Activated CD4-positive, alpha-beta T cell treated with anti-CD3 and anti-CD28 coated beads for 24 hours (primary cell): ENCODE results near the gene HSD11B2.
A peak's percentile ranks its signal among the peaks of the same experiment; 100 is the strongest.

ENCODE experiments used
- DNase-seq, 2 donors: peaks; one replicate each; pipeline ENCODE4 v3.0.0-alpha.2; 2020; ENCODE audit warnings: low read depth in 2 of 2

The HSD11B2 gene

GRCh38 chr16:67435758-67436164 lies 4.8 kb downstream of the HSD11B2 start:
- no peak for DNase-seq

- no peak for DNase-seq
Observed at GRCh38 chr16:67436640-67437193, 5.8 kb downstream of the HSD11B2 start.

- no peak for DNase-seq
Observed at GRCh38 chr16:67437513-67437912, 6.6 kb downstream of the HSD11B2 start.

DNA sequence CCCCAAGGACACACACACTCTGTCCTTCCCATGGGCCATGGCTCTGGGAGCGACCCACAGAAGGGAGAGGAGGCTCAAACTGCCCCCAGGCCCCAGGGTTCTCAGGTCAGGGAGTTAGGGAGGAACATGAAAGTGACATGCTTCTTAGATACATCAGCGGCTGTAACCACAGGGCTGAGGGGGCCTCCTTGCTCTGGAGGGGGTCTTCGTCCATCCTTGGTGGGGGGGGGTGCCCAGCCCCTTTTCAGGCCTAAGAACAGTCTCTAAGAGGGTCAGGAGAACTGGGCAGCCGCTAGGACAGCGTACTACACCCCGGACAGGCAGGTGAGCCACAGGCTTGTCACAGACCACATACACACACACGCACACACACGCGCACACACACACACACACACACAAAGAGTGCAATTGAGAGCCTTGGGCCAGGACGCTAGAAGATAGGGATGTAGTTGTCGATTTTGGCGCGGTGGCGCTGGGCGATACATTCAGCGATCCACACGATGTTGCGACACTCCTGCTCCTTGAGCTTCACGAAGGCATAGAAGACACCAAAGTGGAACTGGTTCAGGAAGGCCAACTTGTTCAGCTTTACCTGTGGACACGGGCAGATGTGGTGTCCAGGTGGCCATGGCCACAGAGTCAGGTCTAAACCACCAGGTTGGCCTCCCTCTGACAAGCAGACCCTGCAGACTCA lies 7.3 kb downstream of the HSD11B2 start:
- DNase-seq = no peak

- no peak for DNase-seq
Observed at GRCh38 chr16:67438824-67439393, 8.0 kb downstream of the HSD11B2 start.

- no peak for DNase-seq
Observed at GRCh38 chr16:67441271-67441753, 10.4 kb downstream of the HSD11B2 start.

DNA sequence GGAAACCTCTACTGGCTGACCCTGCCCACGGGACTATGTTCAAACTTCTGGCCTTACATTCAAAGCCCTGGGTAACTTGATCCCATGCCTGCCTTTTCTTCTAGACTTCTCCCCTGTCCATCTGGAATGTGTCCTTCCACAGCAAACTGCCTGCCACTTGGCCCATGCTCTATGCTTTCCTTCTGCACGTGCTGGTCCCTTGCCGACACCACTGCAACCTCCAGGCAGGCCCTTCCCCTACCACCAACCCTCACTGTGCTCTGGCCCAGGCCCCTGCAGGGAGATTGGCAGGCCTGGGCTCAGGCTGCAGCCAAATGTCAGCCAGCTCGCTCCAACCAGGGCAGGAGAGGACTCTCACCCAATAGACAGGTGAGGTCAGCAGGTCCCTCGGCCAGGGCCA lies 11.0 kb downstream of the HSD11B2 start:
- no peak for DNase-seq

DNA sequence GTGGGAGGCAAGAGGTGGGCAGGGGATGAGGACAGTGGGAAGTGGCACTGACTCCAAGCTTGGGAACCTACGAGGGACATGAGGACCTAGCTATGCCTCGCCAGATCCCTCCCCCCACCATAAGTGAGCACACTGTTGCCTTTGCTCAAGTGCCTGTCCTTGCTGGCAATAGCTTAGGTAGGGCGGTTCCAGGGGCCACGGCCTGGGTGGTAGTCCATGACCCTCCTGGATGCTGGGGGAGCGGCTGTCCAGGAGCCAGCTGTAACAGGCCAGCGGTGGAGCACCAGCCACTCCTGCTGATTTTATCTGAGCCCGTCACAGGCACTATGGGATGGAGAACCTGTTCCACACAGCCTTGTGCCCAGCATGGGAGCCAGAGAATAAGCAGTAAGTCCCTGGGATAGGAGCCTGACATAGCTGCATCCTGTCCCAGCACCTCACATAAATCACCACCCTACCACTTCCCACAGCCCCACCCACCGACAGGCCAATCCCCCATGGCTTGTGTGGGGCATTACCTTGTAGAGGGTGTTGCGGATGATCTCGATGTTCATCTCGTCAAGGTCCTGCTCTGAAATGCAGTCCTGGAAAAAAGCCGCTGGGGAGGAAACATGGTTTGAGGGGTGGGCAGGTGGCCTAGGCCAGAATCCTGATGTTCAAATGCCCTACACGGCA lies 11.8 kb downstream of the HSD11B2 start:
- DNase-seq = no peak

- no peak for DNase-seq
Observed at GRCh38 chr16:67443265-67443664, 12.3 kb downstream of the HSD11B2 start.

GRCh38 chr16:67444259-67445125 lies 13.6 kb downstream of the HSD11B2 start:
- no peak for DNase-seq

- DNase-seq = no peak
Observed at GRCh38 chr16:67445126-67445426, 14.2 kb downstream of the HSD11B2 start.

DNA sequence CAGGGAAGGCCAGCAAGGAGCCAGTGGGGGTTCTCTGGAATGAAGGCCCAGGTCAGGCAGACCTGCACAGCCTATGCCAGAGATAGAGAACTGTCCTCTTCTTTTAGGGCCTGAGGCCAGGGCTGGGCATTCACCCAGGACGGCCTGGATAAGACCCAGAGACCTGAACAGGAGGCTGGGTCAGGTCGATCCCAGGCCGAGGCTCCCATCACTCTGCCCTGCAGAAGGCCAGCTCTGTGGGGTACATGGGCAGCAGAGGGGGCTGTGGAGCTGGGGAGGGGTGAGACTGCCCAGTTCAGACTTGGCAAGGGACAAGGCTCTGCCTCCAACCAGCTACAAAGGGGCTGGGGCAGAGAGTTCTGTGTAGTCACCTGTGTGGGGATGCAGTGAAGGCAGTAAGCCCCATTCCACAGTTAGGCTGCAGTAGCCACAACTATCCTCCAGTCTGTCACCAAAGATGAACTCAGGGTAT lies 14.6 kb downstream of the HSD11B2 start:
- DNase-seq = no peak

- no peak for DNase-seq
Observed at GRCh38 chr16:67445913-67446907, 15.3 kb downstream of the HSD11B2 start.

DNA sequence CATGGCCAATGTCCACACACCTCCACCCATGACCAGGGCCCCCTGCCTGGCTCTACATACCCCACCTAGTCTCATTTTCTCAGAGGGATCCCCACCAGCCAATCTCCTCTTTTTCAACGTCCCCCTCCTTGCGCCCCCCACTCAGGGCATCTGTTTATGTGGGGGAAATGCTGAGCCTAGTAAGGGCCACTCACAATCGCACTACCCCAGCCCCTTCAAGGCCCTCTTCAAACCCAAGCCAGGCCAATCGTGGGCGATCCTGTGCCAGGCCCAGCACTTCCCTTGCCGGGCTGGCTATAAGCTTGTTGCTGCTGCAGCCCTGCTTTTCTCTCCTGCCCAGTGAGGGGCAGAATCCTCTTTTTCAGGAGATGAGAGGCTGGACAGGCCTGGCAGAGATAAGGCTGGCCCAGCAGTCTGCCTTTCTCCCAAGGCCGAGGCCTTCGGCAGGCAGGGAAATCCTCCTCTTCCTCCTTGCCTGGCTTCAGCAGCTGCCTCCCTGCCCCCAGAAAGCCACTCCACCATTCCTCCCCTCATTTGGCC lies 16.1 kb downstream of the HSD11B2 start:
- no peak for DNase-seq

GRCh38 chr16:67447508-67448076 lies 16.7 kb downstream of the HSD11B2 start:
- DNase-seq = peak; percentile 66 to 70

DNA sequence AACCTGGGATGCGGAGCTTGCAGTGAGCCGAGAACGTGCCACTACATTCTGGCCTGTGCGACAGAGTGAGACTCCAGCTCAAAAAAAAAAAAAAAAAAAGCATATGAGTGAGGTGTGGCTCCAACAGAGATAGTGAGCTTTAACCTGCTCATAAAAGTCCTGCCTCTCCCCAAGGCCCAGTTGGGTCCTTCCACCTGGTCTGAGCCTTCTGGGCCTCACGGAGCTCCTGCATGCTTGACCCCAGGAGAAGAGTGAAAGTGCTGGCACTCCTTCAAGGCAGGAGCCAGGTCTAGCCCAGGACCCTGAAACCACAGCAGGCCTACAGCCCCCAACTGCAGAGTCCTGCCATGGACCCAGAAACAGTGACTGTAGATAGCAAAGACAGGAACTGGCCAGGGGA lies 17.7 kb downstream of the HSD11B2 start:
- DNase-seq = no peak

- no peak for DNase-seq
Observed at GRCh38 chr16:67449336-67449735, 18.4 kb downstream of the HSD11B2 start.

- DNase-seq = no peak
Observed at GRCh38 chr16:67449739-67450138, 18.8 kb downstream of the HSD11B2 start.

DNA sequence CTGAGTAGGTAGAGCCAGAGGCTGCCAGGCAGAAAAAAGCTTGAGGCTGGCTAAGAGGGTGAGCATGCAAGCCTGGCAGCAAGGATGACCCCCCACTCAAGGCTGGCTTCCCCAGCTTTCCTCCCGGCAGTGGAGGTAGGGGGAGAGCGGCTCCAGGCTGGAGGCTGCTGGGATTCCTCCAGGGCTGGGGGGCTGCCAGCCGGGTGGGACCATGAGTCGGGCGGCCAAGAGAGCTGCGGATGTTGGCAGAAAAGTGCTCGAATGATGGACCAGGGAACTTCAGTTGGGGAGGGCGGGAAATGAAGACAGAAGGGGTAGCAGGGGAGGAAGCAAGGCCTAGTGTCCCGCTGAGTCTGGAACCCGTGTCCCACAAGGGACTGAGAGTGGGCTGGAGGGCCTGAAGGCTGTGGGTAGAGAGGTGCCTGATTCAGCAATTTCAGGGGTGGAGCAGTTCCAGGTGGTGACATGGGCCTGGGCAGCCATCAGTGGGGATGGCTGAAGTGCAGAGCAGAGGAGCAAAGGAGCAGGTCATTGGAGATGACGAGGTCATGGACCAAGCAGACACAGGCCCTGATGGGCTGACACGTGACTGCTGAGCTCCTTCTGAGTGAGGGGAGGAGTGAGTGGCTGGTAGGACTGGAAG lies 20.3 kb downstream of the HSD11B2 start:
- DNase-seq = no peak
